ENCODE results near the gene LTBP1.

Gene LTBP1

GRCh38 chr2:33312355-33312754 lies 365.6 kb downstream of the LTBP1 start:
- no peak for DNase-seq (ENCODE audit: low spot score)

GRCh38 chr2:33313039-33313438 lies 366.3 kb downstream of the LTBP1 start:
- DNase-seq (ENCODE audit: low spot score), result no peak

- DNase-seq (ENCODE audit: low spot score), result no peak
Observed at GRCh38 chr2:33314541-33314940, 367.8 kb downstream of the LTBP1 start.

- no peak for DNase-seq (ENCODE audit: low spot score)
Observed at GRCh38 chr2:33316328-33316727, 369.6 kb downstream of the LTBP1 start.

- no peak for DNase-seq (ENCODE audit: low spot score)
Observed at GRCh38 chr2:33317369-33318007, 370.7 kb downstream of the LTBP1 start.

GRCh38 chr2:33318456-33318855 lies 371.7 kb downstream of the LTBP1 start:
- no peak for DNase-seq (ENCODE audit: low spot score)

- DNase-seq (ENCODE audit: low spot score), result no peak
Observed at GRCh38 chr2:33320573-33320972, 373.8 kb downstream of the LTBP1 start.

GRCh38 chr2:33321236-33321771 lies 374.6 kb downstream of the LTBP1 start:
- DNase-seq (ENCODE audit: low spot score), result no peak

- no peak for DNase-seq (ENCODE audit: low spot score)
Observed at GRCh38 chr2:33321876-33322483, 375.2 kb downstream of the LTBP1 start.

- no peak for DNase-seq (ENCODE audit: low spot score)
Observed at GRCh38 chr2:33322612-33323011, 375.9 kb downstream of the LTBP1 start.

GRCh38 chr2:33323957-33324356 lies 377.2 kb downstream of the LTBP1 start:
- no peak for DNase-seq (ENCODE audit: low spot score)

- no peak for DNase-seq (ENCODE audit: low spot score)
Observed at GRCh38 chr2:33326100-33326499, 379.3 kb downstream of the LTBP1 start.

GRCh38 chr2:33333433-33333832 lies 386.7 kb downstream of the LTBP1 start:
- DNase-seq (ENCODE audit: low spot score), result no peak

- DNase-seq (ENCODE audit: low spot score), result no peak
Observed at GRCh38 chr2:33334083-33334482, 387.3 kb downstream of the LTBP1 start.

GRCh38 chr2:33335516-33335915 lies 388.8 kb downstream of the LTBP1 start:
- DNase-seq (ENCODE audit: low spot score), result no peak

- no peak for DNase-seq (ENCODE audit: low spot score)
Observed at GRCh38 chr2:33336036-33336625, 389.4 kb downstream of the LTBP1 start.

- no peak for DNase-seq (ENCODE audit: low spot score)
Observed at GRCh38 chr2:33337385-33337960, 390.7 kb downstream of the LTBP1 start.

- no peak for DNase-seq (ENCODE audit: low spot score)
Observed at GRCh38 chr2:33337981-33338380, 391.2 kb downstream of the LTBP1 start.

- DNase-seq (ENCODE audit: low spot score), result no peak
Observed at GRCh38 chr2:33339269-33339668, 392.5 kb downstream of the LTBP1 start.

GRCh38 chr2:33340280-33340679 lies 393.5 kb downstream of the LTBP1 start:
- peak; percentile 45 for DNase-seq (ENCODE audit: low spot score)

- DNase-seq (ENCODE audit: low spot score), result no peak
Observed at GRCh38 chr2:33342171-33342570, 395.4 kb downstream of the LTBP1 start.

GRCh38 chr2:33342705-33343104 lies 396.0 kb downstream of the LTBP1 start:
- DNase-seq (ENCODE audit: low spot score), result no peak

GRCh38 chr2:33343387-33343895 lies 396.7 kb downstream of the LTBP1 start:
- no peak for DNase-seq (ENCODE audit: low spot score)

Measured in Ammon's horn (tissue), 1 donor.